GM10266 (cell line): ENCODE results near the gene CCM2.
"Not testable (repeated sequence)": the region's sequence is repeated elsewhere in the genome, so short reads cannot be mapped to it uniquely, and the experiment has no call there.

Experiments
- DNase-seq: peaks from one replicate; pipeline ENCODE4 v3.0.0; 2012; ENCODE audit errors: extremely low spot score
- TF ChIP-seq, protein P1 (sequence below): IDR thresholded peaks from 2 replicates; pipeline ENCODE4 v1.5.1; 2012; ENCODE audit warnings: mild to moderate bottlenecking, low read depth; ENCODE audit not compliant: control insufficient read depth, insufficient read depth; ENCODE audit errors: missing control alignments

Gene CCM2

DNA sequence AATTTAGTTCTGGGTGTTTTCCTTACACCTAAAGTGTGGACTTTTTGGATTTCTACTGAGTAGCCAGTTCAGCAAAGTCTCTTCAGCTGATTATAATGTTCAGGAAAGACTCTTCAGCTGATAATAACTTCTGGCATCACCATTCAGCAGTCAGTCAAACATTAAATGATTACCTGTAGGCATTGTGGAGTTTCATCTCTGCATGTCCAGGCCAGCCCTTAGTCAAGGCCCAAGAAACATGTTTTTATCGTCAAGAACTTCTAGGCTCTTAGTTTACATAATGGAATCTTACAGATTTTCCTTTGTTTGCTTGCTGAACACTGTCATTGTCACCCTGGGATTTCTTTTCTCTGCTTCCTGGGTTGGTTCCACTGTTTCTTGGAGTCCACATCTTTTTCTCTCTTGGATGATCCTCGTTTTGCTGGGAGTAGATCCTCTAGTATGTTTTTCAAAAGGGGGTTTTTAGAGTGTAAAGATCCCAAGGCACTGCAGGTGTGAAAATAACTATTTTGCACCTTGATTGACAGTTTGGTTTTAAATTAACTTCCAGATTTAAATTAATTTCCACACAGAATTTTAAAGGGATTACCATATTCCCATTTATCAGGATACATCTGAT is 24.2 kb downstream of the CCM2 start:
- TF ChIP-seq, protein P1, sequence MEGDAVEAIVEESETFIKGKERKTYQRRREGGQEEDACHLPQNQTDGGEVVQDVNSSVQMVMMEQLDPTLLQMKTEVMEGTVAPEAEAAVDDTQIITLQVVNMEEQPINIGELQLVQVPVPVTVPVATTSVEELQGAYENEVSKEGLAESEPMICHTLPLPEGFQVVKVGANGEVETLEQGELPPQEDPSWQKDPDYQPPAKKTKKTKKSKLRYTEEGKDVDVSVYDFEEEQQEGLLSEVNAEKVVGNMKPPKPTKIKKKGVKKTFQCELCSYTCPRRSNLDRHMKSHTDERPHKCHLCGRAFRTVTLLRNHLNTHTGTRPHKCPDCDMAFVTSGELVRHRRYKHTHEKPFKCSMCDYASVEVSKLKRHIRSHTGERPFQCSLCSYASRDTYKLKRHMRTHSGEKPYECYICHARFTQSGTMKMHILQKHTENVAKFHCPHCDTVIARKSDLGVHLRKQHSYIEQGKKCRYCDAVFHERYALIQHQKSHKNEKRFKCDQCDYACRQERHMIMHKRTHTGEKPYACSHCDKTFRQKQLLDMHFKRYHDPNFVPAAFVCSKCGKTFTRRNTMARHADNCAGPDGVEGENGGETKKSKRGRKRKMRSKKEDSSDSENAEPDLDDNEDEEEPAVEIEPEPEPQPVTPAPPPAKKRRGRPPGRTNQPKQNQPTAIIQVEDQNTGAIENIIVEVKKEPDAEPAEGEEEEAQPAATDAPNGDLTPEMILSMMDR: no peak
- DNase-seq: no peak

DNA sequence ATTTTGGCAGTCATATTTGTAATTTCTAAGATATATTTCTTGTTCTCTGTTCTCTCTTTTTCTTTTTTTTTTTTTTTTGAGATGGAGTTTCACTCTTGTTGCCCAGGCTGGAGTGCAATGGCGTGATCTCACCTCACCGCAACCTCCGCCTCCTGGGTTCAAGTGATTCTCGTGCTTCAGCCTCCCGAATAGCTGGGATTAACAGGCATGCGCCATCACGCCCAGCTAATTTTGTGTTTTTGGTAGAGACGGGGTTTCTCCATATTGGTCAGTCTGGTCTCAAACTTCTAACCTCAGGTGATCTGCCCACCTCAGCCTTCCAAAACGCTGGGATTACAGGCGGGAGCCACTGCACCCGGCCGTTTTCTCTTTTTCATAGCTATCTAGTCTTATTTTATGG is 25.5 kb downstream of the CCM2 start:
- DNase-seq: not testable (repeated sequence)

DNA sequence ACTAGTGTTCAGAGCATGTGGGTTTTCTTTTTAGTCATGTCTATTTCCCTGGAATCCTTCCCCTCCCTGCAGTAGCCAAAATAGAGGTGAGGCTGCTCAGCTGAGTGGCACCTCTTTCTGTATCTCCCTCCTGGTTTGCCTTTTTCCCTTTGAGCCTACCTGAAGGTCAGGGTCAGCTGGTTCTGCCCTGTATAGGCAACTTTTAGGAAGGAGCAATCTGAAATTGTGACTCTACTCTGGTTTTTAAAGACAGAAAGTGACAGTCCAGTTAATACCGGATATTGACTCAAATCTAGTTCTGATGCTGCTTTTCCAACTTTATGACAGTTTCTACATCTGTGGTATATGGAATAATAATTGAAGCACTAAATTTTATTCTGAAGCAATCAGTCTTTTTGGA is 26.0 kb downstream of the CCM2 start:
- no peak for DNase-seq
- TF ChIP-seq, protein P1: no peak

DNA sequence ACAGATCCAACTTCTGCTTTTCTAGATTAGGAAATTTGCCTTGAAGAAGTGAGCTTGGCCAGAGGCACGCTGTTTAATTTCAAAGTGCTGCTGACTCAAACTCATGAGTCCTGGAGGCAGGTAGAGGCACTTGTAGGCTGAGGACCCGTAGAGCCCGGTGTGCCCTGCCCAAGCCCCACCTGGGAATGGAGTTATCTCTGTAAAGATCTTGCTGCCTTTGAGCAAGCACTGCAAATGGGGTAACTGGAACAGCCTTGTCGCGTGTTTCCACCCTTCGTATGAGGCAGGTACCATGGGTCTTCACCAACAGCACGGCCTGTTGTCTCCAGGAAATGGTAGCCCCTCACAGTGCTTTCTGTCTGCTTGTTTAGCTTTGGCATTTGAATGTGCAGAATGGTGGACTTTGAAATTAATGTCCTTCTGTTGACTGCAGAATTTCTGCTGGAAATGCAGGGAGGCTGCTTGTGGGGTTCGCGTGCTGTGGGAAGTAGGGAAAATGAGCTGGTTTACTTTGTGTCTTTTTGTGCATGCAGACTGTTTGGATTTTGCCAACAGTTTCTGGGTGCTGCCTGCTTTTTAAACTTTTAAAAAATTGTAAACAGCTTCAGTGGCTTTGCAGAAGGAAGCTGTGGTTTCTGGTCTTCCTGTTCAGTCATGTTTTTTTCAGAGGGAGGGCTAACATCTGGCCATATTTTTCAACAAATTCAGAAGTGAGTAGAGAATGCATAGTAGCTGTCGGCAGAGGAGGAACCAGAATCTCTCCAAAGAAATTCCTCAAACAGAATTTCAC is 27.2 kb downstream of the CCM2 start:
- peak; percentile 42 for DNase-seq
- TF ChIP-seq, protein P1: no peak

DNA sequence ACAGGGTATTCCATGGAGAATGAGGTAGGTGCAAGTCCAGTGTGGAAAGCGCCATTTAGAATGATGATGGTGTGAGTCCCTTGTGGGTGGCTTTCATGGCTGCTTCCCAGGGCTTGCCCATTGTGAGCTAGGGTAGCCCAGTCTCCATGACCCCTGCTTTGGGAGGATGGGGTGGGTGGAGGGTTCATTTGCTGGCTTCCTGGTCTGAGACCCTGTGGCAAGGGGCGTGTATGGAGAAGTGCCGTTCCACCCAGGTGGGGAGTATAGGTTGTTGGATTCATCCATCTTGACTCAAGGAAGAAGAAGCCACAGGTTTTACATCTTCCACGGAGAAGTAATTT is 27.7 kb downstream of the CCM2 start:
- no peak for DNase-seq
- TF ChIP-seq, protein P1: no peak

DNA sequence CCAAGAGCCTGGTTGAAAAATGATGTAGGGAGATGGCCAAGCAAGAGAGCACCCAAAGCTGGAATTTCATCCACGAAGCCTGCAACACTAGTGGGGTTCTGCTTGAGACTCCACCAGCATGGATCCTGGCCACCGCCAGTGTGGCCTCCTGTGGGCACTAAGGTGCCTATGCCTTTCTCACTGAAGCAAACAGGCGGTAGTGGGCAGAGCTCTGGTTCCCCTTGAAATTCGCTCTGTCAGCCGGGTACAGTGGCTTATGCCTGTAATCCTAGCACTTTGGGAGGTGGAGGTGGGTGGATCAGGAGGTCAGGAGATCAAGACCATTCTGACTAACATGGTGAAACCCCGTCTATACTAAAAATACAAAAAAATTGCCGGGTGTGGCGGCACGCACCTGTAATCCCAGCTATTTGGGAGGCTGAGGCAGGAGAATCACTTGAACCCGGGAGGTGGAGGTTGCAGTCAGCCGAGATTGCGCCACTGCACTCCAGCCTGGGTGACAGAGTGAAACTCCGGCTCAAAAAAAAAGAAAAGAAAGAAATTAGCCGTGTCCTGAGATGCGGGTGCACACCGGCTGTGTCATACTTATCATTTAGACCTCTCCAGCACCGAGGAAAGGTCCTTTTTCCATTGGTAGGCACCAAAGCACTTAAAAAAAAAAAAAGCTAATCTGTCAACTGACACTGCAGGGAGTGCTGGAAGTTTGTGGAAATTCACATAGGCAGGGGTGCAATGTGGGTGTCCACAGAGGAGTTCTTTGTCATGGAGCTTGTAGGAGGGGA is 28.3 kb downstream of the CCM2 start:
- no peak for DNase-seq
- TF ChIP-seq, protein P1: no peak

DNA sequence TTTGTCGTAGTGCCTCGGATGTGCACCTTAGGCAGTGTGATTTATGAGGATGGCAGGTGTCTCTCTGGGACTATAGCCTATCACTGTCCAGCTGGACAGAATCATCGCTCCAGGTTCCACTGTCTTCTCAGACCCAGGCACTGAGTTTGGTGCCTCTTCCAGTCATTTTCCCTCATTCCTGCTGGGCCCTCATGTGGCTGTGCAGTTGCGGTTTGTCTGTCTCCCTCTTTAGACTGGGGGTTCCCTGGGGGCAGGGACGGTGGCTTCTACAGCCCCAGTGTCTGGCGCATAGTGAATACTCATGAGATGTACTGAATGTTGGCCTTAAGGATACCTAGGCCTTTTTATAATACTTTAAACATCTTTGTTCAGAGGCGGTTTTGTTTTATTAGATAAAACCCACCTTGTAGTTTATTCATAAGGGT is 28.9 kb downstream of the CCM2 start:
- TF ChIP-seq, protein P1: no peak
- DNase-seq: no peak
